PFSK-1 (cell line): ENCODE results near the gene ADGRG3.

Experiments used
- POLR2AphosphoS5 ChIP-seq: IDR thresholded peaks from 2 replicates; pipeline ENCODE4 v1.6.1; 2012; ENCODE audit warnings: low read depth, mild to moderate bottlenecking, control low read depth, low read length, moderate library complexity
- TAF1 ChIP-seq: IDR thresholded peaks from 2 replicates; pipeline ENCODE4 v1.6.1; 2012; ENCODE audit warnings: low read length, control low read depth, borderline replicate concordance; ENCODE audit not compliant: insufficient read depth
- TF ChIP-seq, protein P1 (sequence below), 2 experiments: IDR thresholded peaks; 2 replicates each; pipeline versions ENCODE4 v1.6.1 to v1.8.0; 2011 to 2012; ENCODE audit warnings: low read depth in 2 of 2, low read length in 2 of 2, control low read depth in 1 of 2, inconsistent platforms in 1 of 2, mild to moderate bottlenecking in 1 of 2, moderate library complexity in 1 of 2; ENCODE audit not compliant: insufficient read depth in 1 of 2

DNA sequence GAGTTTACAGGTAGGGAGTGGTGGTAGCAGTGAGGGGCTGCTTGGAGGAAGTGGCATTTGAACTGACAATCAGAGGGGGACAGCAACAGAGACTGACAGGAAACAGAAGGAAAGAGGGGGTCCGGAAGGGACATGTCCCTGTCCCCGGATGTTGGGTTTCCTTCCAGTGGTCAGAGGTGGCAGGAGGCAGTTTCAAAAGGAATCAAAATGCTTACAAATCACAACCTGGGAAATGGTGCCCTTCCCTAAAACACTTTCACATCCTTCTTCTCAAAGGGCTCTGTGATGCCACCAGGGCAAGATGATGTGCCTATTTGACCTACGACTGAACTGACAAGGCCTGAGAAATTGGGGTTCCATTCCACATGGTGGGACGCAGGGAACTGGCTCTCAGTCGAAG, 20.0 kb upstream of the ADGRG3 start:
- TF ChIP-seq, protein P1, sequence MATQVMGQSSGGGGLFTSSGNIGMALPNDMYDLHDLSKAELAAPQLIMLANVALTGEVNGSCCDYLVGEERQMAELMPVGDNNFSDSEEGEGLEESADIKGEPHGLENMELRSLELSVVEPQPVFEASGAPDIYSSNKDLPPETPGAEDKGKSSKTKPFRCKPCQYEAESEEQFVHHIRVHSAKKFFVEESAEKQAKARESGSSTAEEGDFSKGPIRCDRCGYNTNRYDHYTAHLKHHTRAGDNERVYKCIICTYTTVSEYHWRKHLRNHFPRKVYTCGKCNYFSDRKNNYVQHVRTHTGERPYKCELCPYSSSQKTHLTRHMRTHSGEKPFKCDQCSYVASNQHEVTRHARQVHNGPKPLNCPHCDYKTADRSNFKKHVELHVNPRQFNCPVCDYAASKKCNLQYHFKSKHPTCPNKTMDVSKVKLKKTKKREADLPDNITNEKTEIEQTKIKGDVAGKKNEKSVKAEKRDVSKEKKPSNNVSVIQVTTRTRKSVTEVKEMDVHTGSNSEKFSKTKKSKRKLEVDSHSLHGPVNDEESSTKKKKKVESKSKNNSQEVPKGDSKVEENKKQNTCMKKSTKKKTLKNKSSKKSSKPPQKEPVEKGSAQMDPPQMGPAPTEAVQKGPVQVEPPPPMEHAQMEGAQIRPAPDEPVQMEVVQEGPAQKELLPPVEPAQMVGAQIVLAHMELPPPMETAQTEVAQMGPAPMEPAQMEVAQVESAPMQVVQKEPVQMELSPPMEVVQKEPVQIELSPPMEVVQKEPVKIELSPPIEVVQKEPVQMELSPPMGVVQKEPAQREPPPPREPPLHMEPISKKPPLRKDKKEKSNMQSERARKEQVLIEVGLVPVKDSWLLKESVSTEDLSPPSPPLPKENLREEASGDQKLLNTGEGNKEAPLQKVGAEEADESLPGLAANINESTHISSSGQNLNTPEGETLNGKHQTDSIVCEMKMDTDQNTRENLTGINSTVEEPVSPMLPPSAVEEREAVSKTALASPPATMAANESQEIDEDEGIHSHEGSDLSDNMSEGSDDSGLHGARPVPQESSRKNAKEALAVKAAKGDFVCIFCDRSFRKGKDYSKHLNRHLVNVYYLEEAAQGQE (IDR thresholded peaks at IDR 0.05; ENCODE audit: insufficient read depth in 1 of 2, low read depth in 2 of 2, low read length in 2 of 2): no peak
- TF ChIP-seq POLR2AphosphoS5: no peak
- TF ChIP-seq TAF1: no peak
